ENCODE measurements around the gene BHLHE23.
"Not testable (repeated sequence)": the region's sequence is repeated elsewhere in the genome, so short reads cannot be mapped to it uniquely, and the experiment has no call there.

Gene BHLHE23

DNA sequence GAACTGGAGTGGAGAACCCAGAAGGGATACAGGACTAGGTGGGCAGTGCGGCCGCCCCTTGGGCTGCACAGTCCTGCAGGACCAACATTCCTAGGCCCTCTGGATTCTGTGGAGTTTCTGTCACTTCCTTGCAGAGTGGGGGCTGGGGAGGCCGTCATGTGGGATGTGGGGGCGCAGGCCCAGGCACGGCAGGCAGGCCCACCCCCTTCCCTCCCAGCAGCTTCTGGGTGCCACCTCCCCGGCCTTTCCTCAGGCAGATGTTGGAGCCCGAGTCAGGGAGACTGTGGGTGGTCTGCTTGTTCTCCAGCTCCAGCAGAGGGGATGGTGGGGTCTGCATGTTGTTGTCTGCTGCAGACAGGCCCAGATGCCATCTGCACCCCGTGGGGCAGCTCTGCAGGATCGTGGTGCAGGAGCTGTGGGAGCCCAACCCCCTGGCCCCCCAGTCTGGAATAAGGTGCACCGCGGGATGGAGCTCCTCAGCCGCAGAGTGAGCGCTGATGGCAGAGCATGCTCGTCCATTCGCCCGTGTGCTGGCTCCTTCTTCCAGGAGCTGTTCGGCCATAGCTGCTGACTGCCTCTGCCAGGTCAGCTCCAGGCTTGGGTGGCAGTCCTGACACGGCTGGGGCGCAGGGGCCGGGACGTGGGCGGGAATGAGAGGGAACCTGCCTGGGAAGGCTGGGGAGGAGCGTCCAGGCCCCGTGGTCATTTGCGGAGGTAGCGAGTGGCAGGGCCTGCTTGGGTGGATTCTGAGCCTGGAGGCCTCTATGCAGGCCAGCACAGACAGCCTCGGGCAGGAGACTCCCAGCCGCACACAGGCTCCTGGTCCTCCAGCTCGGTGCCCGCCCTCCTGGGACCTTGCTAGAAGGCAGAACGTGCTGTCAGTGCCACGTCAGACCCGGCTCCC, 36.2 kb downstream of the BHLHE23 start:
- DNase-seq = no peak

DNA sequence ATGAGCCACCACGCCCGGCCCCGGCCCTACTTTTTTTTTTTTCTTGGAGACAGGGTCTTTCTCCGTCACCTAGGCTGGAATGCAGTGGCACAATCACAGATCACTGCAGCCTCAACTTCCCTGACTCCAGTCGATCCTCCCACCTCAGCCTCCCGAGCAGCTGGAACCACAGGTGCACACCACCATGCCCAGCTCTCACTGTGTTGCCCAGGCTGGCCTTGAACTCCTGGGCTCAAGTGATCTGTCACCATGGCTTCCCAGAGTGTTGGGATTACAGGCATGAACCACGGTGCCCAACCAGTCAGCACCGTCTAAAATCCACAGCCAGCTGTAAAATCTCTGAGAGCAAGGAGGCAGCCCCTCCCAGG, 36.8 kb downstream of the BHLHE23 start:
- no peak for DNase-seq

DNA sequence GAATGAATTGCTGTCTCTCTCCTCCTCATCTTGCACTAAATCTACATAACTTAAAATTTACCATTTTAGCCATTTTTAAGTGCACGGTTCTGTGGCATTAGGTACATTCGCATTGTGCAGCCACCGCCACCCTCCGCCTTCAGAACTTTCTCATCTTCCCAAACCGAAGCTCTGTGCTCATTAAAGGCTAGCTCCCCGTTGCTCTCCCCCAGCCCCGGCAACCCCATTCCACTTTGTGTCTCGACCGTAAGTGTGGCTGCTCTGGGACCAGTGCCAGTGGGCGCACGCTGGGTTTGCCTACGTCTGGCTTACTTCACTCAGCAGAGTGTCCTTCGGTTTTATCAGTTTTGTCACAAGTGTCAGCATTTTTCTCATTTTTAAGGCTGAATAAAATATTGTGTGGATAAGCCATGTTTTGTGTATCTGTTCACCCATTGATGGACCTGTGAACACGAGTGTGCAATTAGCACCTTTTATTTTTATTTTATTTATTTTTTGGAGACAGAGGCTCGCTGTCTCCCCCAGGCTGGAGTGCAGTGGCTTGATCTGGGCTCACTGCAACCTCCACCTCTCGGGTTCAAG, 37.5 kb downstream of the BHLHE23 start:
- no peak for DNase-seq

DNA sequence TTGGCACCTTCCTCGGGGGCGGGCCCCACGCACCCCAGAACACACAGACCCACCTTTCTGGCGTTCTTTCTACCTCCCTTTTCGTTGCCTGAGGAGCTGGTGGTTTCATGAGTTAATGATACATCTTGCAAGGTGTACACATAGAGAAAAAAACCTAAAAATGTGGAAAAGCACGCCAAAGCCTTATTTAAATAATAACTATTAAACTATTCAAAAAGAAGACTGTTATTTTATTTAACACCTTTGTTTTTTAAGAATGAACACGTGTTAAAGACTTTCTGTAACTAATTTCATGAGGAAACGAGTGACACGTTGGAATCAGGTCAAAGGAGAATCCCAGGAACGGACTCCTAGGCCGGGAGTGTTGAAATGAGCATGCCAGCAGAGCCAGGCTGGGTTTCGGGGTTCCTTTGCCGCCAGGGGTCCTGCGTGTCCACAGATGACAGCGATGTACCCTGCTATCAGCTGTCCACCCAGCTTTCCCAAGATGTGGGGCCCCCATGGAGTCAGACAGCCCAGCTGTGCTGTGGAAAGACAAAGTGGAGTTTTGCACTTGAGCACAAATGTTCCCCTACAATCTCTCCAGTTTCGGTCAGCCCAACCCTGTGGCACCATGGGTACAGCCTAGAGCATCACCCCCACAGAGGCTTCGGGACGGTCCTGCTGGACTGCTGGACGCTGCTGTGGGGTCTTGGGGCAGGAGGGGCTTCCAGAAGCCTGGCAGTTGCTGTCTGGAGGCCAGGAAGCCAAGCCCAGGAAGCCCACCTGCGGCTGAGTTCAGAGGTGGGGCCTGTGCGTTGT, 38.2 kb downstream of the BHLHE23 start:
- no peak for DNase-seq

DNA sequence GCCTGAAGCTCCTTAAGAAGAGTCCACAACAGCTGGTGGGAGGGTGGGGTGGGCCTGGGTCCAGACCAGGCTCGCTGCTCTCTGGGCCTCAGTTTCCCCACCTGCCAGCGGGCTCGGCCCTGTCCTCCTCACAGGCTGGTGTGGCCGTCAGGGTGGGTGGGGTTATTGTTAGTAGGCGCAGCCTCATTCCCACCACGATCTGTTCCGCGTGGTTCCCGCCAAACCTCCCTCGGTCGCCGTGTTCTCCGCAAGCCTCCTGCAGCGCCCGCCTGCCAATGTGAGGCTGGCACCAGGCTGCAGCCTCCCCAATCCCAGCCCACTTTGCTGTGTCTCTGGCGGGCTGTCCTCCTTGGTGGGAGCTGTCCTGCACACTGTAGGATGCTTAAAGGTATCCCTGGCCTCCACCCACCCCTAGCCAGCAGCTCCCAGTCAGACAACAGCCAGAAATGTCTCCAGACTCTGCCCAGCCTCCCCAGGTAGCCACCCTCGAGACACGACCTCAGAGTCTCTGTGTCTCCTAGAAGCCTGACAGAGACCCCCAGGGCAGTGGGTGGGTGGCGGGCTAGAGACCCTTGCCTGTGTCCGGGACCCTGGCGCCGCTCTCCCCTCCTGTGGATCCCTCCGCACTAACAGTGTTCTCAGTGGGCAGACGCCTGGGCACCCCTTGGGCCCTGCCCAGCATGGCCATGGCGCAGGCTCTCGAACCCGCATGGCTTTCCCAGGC, 39.0 kb downstream of the BHLHE23 start:
- DNase-seq = no peak

DNA sequence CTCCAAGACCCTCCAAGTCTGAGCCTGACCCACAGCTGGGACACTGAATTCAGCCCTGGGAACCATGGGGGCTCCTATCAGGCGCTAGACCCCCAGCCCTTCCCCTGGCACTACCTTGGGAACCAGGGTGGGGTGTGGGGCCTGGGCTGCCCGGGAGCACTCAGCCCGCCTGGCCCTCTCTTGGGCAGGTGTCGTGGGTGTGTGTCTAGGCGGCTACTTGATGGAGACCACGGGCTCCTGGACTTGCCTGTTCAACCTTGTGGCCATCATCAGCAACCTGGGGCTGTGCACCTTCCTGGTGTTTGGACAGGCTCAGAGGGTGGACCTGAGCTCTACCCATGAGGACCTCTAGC, 39.6 kb downstream of the BHLHE23 start:
- DNase-seq = no peak

GRCh38 chr20:62966212-62967148, 40.3 kb downstream of the BHLHE23 start:
- no peak for DNase-seq

- no peak for DNase-seq
These were observed 41.4 kb downstream of the BHLHE23 start for GRCh38 chr20:62965363-62965771.

DNA sequence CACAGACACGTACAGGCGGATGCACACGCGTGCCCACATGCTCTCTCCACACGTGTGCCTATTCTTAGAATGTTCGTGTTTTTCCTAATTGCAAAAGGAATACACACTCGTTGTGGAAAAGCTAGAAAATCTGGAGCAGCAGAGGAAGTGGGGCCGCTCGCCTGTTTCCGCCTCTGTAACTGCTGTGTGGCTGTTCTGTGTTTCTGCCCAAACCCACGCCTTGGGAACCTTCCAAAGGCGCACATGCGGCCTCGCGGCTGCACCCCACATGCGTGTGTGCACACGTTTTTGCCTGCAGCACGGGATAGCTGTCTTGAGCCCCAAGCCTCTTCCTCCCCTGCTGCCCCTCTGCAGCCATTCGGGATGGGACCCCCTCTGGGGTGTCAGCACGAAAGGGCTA, 42.1 kb downstream of the BHLHE23 start:
- no peak for DNase-seq

DNA sequence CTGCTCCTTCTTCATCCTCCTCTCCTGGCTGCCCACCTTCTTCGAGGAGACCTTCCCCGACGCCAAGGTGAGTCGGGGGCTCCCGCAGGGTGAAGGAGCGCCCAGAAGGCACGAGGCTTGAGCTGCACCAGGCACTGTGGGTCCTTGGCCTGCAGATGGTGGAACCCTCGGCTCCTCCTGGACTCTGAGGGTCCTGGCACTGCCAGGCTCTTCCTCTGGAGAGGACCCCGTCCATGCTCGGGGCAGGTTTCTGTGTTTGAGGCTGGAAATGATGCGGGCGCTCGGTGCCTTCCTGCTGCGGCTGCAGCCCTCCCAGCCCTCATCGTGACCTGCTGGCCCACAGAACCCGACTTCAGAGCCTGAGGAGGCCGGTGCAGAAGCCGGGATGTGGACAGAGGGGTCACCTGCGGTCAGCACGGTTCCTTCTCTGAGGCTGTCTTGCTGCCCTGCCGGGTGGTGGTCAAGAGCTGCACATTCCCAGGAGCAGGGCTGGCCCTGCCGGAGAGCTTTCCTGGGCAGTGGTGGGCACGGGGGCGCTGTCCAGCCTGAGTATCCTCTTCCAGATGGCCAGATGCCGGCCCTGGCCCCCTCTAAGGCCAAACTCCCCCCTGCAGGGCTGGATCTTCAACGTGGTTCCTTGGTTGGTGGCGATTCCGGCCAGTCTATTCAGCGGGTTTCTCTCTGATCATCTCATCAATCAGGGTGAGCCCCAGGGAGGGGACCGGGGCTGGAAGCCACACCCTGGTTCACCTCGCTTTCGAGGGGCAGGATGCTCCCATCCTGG, 43.0 kb downstream of the BHLHE23 start:
- no peak for DNase-seq

DNA sequence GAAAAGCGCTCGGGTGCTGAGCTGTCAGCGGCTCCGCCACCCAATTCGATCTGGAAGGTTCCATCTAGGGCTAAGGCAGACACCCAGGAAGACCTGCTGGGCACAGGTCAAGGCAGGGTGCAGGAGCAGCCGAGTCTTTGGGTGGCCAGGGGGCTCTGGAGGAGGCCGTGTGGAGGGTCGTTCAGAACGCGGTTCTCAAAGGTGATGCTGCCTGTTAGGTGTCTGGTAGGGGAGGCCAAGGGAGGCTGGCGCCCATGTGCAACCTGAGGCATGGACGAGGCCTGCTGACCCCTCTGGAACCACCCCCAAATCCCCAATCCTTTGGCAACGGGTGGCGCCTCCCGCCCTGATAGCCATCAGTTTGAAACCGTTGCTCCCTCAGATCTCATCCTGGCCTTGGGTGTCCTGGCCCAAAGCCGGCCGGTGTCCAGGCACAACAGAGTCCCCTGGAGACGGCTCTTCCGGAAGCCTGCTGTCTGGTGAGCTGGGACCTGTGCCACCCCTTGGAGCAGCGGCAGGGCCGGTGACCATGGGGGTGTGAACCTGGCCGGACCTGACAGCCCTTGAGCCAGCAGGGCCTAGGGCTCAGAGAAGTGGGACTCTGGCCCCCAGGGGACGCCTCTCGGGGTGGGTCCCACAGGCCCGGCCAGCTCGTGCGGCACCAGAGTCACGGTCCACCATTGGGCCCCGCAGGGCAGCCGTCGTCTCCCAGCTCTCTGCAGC, 43.7 kb downstream of the BHLHE23 start:
- no peak for DNase-seq

- DNase-seq = no peak
These were observed 44.4 kb downstream of the BHLHE23 start for GRCh38 chr20:62962221-62962879.

DNA sequence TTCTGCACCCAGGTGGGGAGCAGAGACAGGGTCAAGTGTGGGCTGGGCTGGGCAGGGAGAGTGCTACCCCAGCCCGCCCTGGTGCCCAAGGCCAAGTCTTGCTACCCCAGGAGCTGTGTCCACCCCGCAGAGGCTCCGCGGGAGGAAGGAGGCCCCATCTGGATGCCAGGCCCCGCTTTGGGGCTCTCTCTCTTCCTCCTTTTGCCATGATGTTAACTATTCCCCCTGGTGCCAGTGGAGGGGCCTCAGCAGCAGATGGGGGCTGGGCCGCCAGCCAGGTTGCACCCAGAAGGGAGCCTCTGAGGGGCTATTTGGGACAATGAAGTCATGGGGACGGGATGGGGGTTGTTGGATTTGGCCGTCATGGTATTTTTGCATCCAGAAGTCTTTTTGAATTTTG, 45.0 kb downstream of the BHLHE23 start:
- DNase-seq = no peak

DNA sequence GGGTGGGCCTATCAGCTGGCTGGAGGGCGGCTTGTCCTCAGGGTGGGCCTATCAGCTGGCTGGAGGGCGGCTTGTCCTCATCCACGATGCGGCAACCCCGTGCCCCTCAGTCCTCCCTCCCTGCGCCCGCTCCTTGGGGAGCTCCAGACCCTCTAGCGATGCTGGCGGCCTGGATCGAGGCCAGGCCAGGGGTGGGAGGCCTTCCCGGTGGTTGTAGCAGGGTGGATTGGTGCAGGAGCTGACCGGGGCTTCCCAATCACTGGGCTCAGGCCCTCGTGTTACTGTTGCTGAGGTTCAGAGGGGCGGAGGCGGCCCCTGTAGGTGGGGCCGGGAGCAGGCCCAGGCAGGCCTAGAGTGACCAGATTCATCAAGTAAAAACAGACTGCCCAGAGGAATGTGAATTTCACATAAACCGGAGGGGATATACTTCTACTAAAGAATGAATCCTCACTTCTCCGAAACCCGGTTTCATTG, 45.4 kb downstream of the BHLHE23 start:
- no peak for DNase-seq

DNA sequence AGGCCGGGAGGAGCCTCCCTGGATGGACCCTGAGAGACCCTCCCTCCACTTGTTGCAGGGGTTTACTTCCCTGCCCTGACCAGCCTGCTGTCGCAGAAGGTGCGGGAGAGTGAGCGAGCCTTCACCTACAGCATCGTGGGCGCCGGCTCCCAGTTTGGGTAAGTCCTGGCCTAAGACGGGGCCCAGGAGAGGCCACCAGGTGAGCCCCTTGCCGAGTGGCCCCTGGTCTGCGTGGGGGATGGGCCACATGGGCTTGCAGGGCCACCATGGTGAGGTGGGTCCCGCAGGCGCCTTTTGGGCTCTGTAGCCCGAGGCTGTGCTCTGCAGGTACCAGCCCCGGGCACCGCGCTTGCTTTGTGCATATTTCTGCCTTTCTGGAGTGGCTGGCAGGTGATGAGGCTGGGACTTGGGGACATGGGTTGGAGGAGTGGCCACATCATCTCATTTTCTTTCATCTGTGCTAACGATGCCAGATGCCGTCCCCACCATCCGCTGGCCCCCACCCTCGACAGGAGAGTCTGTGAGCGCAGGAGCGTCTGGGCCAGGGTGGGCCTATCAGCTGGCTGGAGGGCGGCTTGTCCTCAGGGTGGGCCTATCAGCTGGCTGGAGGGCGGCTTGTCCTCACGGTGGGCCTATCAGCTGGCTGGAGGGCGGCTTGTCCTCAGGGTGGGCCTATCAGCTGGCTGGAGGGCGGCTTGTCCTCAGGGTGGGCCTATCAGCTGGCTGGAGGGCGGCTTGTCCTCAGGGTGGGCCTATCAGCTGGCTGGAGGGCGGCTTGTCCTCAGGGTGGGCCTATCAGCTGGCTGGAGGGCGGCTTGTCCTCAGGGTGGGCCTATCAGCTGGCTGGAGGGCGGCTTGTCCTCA, 46.1 kb downstream of the BHLHE23 start:
- DNase-seq = not testable (repeated sequence)

DNA sequence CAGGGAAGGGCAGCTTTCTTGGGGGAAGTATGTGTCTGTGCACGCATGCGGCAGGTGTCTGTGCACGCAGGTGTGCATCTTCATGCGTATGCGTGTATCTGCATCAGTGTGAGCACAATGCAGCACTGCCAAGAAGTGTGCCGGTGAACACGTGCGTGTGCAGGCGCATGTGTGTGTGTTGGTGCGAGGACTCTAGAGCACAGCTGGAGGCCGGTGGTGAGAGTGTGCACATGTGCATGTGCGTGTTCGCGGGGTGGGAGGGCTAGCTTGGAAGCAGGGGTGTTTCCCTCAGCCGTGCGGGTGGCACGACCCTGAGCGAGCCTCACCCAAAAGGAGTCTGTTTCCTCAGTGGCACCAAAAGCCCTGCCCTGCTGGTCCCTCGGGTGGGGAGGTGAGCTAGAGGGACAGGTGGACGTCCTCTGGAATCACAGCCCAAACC, 46.7 kb downstream of the BHLHE23 start:
- DNase-seq = no peak

DNA sequence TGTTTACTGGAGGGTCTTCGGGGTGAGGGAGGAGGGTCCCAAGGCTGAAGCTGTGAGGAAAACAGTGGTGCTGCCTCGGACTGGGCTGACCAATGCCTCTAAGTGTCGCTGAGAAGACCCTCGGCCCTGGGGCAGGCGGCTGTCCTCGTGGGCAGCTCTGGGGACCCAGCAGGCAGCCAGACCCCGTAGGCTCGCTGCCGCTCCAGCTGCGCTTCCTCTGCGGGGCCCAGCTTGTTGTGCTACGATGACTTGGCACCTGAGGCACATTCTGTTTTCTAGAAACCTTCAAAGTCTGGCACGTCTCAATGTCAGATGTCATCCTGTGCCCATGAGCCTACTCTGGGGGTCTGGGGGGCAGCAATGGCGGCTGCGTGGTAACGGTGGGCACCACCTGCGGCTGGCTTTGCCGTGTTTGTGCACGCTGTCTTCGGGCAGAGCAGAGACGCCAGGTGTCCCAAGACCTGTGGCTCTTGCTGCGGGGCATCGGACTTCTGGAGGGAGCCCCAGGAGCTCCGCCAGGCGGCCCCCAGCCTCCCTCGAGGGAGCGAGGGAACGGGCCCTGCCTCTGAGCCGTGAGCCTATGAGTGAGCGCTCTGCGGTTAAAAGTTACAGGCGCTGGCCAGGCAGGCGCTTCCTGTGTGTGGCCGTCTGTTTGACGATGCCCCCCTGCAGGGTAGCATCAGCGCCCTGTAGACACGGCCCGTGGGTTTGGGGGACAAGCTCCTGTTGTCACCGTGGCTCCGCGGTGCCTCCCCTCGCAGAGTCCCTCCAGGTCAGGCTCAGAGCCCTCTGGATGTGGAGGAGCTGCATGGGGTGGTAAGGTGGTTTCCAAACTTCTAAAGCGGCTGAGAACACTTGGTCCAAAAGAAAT, 47.4 kb downstream of the BHLHE23 start:
- no peak for DNase-seq

All from 8988T (cell line).